GM21528 (cell line): ENCODE measurements around the gene PRKG1.

Experiments
- ATAC-seq: cut with Tn5 transposase; IDR thresholded peaks from one replicate; pipeline ENCODE4 v1.9.1; 2021; ENCODE audit warnings: mild to moderate bottlenecking, moderate library complexity; ENCODE audit not compliant: unreplicated experiment, low FRiP score

PRKG1 gene

DNA sequence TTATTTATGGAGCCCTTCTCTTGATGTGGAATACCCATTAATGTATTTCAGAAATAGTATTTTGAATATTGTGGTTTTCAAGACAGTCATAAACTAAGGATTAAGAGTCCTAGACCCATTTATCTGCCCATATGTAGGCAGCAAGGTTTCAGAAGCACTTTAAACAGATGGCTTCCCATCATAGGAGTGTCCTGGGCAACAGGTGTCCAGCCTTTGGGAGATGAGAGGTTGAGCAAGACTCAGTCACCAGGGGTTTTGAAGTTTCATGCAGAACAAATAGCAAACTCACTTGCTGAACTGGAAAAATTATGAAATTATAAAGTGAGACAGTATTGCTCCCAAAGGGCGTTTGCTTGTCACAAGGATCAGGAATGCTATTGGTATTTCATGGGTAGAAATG lies 818.0 kb downstream of the PRKG1 start:
- ATAC-seq, result no peak

DNA sequence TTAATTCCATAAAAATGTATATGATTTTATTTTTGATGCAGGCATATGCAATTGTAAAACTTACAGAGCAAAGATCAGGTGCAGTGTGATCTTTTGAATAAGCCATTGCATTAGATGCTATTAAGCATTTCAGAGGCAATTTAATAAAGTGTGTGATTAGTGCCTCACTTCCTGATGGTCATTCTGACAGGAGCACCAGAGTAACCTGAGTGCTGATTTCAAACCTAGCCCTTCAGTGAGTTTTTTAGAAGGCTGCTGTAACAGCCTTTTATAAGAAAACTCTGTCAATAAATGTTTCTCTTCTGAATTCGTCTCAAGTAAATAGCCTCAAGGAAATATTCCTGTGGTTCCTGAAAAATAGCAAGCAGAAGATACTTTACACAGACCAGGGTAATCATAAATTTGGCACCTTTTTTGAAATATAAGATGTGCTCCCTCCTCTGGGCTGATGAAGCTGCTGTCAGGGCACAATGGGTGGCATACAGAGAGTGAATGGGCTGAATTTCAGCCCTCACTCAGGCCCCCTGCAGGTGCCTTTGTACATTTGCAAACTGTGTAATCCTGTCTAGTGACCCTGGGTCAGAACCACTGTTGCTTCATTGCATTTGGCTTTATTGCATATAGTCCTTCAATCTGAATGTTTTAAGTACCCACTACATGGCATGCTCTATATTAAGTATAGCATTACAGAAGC lies 818.8 kb downstream of the PRKG1 start:
- peak; percentile 81 for ATAC-seq

DNA sequence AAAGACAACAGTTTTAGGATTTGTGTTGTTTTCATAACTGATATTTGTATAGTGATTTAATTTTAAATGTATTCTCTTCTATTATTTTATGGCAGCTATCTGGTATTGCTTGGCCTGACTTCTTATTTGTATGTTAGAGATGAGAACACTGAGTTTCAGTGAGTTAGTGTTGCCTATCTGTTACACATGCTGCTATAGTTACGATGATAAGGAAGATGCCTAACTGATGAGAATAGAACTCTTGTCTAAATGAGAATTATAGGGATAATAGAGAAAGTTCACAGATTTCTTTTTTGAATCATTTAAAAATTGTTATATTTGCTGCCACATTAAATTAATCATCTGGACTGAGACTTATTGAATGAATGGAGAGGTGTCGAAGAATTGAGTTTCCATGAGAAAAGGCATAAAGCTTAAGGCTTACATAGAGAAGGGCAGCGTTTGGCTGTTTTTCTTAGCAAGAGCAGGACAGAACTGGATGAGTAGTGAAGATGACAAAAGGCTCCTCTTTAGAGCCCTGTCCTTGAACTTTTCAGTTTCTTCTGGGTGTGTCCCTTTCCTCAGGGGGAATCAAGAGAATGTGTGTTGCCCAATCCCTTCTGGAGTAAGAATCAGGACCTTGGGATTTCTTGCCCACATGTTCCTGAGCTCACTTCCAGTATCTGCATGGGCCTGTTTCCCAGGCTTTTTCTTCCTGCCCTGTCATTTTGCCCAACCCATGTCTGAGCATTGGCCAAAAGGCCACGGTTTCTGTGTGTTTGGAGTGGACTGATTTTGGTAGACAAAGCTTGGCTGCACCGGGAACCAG lies 820.7 kb downstream of the PRKG1 start:
- no peak for ATAC-seq

DNA sequence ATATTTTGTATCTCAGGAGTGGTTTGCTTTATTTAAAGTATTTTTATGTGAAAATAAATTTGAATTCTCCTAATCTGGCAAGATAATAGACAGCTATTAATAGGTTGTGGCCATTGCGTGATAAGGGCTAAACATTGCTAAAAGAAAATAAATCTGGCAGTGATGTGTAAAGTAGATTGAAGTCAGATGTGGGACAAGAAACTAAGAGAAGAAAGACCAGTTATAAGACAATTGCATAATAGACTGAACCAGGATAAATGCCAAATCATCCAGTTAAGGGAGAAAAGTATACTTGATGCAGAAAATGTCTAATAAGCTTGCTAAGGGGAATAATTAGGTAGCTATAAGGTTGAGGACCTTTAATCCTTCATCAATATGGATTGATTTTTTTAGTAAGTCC lies 822.6 kb downstream of the PRKG1 start:
- no peak for ATAC-seq

GRCh38 chr10:51897560-51897959 lies 823.3 kb downstream of the PRKG1 start:
- ATAC-seq, result no peak

DNA sequence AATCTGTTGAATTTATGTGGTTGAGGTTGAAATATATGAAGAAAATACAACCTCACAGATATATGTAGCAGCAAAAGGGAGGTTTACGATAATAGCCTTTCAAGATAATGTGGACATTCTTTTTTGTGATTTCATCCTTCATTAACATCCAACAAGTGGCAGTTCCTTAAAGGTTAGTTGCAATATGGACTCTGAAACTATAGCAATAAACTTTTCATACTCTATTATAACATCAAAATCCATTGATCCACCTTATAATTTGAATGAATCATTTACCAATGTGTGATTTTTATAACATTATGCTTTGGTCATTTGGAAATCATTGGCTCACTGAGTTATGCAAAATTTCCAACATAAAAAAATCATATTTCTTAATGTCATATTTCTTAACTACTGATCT lies 825.9 kb downstream of the PRKG1 start:
- no peak for ATAC-seq

DNA sequence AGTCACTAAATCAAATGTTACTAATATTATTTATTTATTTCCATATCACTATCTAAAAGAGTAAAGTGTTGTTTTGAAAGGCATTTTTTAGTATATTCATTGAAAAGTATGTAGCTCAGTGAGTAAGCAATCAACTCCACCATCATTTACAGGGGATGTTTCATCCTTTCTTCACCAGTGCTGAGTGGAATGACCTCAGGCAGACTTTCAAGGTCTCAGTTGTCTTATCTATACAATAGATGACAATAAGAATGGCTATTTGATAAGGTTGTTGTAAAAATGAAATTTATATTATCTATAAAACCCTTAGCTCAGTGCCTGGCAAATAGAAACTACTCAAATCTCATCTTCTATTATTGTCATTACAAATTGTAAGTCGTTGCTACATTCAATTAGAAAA lies 829.4 kb downstream of the PRKG1 start:
- ATAC-seq, result no peak

DNA sequence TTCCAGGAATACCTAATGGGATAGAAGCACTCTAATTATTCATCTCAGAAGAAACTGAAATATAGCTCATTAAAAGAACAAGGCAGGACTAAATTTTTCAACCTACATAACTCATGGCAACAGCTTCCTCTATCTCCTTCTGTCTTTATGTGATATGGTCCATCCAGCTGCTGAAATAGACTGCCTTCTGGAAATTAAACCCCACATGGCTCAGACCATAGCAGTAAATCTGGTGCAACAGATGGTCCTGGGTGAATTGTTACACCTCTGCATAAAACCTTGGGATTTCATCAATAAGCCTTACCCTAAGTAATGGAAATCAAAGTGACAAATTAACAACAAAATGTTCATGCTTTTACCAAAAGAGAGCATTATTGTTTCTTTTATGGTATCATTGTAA lies 830.7 kb downstream of the PRKG1 start:
- ATAC-seq, result no peak

- no peak for ATAC-seq
Measured at GRCh38 chr10:51907361-51907760, 833.1 kb downstream of the PRKG1 start.

- ATAC-seq, result no peak
Measured at GRCh38 chr10:51910189-51910588, 835.9 kb downstream of the PRKG1 start.

DNA sequence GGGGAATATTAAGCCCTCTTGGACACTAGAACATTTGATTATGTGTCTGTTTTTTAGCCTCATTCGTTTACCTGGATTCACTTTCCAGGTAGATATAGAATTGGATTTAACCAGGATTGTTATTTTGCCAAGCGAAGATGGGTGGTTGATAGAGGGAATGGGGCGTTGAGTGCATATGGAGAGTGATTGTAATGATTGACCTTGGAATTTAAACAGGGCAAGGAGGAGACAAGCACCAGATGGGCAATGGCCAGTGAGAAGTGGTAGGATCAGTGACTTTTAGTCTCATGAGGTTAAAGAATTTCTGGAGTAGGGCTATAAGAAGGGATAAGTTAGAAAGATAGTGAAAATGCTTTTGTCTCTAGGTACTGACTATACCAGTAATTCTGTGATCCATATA lies 836.3 kb downstream of the PRKG1 start:
- ATAC-seq, result no peak

- no peak for ATAC-seq
Measured at GRCh38 chr10:51911723-51912122, 837.4 kb downstream of the PRKG1 start.

DNA sequence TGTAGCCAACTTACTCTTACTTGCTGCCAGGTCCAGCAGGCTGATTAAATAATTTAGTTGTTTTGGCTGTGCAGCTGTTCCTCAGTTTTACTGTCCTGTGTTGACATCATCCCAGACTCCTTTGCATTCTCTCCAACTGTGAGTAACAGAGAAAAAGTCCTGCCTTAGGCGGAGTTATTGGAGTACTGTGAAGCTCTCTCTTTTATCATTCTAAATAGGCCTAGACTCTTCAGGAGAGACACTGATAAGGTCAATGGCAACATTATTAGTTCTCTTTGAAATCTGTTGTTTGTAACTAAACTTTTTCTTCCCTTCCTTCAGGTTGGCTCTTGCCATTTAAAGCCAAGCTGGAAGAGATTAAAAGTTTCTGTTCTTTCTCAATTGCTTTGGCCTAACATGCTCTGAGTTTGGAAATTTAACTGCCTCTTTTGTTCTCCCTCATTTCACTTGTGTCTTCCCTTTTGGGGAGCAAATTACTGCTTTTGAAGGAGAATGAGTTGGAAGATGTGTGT lies 840.8 kb downstream of the PRKG1 start:
- ATAC-seq, result no peak

GRCh38 chr10:51918440-51918839 lies 844.2 kb downstream of the PRKG1 start:
- no peak for ATAC-seq

DNA sequence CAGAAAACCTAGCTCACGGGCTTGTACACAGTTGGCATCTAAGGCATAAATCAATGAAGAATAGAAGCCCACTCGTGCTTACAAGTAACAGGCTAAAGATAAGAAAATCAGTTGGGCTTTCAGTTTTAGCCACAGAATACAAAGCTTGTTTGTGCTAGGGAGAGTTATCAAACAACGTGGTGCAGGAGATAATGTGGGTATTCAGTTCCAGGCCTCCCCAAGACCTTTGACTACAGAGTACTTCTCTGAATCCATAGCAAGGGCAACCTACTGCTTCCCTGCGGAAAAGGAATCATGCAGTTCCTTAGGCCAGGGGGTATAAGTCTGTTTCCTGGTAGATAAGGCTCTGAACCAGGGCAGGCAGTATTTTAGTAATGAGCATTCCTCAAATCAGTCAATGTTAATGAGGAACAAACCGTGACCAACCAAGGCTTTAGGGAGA lies 844.6 kb downstream of the PRKG1 start:
- no peak for ATAC-seq

DNA sequence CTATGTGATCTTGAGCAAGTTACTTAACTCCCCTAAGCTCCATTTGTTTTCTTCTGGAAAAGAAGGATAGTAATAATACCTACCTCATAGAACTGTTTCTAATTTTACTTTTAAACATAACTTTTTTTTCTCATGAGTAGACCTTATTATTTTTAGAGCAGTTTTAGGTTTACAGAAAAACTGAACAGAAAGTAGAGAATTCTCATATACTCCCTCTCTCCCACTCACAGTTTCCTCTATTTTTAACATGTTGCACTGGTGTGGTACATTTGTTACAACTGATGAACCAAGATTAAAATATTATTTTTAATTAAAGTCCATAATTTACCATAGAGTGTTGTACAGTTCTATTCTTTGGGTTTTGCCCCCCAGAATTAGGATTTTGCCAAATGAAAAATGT lies 846.4 kb downstream of the PRKG1 start:
- no peak for ATAC-seq

DNA sequence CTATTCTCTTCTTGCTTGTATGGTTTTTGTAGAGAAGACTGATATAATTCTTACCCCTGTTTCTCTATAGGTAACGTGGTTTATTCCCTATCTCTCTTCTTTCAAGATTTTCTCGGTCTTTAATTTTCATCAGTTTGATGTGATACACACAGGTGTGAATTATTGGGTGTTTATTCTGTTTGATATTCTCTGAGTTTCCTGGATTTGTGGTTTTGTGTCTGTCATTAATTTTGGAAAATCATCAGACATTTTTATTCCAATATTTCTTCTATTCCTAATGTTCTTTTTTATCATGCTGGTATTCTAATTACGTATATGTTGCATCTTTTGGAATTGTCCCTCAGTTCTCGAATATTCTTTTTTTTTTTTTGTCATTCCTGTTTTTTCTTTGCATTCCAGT lies 850.1 kb downstream of the PRKG1 start:
- no peak for ATAC-seq

GRCh38 chr10:51926337-51926736 lies 852.0 kb downstream of the PRKG1 start:
- ATAC-seq, result no peak

GRCh38 chr10:51928162-51928561 lies 853.9 kb downstream of the PRKG1 start:
- no peak for ATAC-seq

DNA sequence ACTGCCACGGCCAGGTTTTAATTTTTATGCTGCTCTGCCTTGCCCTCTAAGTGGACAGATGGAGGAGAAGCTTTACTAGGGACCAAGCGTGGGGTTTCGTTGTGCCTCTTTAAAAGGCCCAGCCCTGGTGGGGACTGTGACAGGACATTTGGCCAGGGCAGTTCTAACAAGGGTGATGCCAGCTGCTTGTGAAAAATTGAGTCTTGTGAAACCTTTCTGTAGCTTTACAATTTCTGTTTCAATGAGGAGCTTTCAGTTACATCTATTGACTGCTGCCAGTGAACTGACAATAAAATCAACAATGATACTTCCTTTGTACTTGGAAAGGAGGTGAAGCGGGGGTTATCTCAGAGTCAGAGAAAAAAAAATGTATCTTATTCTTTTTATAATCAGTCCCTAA lies 858.2 kb downstream of the PRKG1 start:
- no peak for ATAC-seq

GRCh38 chr10:51934373-51934772 lies 860.1 kb downstream of the PRKG1 start:
- ATAC-seq, result no peak

DNA sequence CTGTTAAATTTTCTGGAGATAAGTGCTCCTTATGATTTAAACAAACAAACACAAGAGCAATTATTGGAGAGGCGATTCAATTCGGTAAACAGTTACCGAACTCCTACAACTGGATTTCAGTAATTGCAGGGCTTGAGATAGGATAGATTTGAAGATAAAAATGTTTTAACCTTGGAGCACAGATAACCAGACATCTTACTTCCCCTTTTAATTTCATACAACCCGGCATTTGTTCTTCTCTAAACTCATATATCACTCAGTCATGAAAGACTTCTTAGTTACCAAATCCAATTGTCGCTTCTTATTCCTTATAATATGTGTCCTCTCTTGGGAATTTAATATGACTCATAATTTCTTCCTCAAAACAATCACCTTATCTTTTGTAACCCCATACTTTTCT lies 861.1 kb downstream of the PRKG1 start:
- no peak for ATAC-seq
